Stimulated activated CD4-positive, alpha-beta T cell treated with anti-CD3 and anti-CD28 coated beads, Interleukin-4, amount 100 ng/mL, for 1 hour (primary cell): ENCODE results near the gene TSPAN7.

Experiments used
- DNase-seq: peaks from one replicate; pipeline ENCODE4 v3.0.0-alpha.2; 2020

Gene TSPAN7

DNA sequence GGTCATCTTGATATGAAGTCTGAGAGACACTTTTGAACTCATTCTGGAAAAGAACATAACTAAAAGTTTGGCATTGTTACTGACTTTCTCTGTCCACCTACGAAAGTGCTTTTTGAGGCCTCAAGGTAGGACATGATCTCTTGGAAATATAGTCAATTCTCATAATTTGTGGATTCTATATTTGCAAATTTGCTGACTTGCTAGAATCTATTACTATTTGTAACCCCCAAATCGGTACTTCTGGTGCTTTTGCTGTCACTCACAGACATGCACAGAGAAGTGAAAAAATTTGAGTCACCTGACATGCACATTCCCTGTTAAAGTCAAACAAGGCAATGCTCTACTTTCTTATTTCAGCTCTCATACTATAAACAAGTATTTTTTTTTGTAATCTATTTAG lies 35.6 kb downstream of the TSPAN7 start:
- DNase-seq, result no peak

DNA sequence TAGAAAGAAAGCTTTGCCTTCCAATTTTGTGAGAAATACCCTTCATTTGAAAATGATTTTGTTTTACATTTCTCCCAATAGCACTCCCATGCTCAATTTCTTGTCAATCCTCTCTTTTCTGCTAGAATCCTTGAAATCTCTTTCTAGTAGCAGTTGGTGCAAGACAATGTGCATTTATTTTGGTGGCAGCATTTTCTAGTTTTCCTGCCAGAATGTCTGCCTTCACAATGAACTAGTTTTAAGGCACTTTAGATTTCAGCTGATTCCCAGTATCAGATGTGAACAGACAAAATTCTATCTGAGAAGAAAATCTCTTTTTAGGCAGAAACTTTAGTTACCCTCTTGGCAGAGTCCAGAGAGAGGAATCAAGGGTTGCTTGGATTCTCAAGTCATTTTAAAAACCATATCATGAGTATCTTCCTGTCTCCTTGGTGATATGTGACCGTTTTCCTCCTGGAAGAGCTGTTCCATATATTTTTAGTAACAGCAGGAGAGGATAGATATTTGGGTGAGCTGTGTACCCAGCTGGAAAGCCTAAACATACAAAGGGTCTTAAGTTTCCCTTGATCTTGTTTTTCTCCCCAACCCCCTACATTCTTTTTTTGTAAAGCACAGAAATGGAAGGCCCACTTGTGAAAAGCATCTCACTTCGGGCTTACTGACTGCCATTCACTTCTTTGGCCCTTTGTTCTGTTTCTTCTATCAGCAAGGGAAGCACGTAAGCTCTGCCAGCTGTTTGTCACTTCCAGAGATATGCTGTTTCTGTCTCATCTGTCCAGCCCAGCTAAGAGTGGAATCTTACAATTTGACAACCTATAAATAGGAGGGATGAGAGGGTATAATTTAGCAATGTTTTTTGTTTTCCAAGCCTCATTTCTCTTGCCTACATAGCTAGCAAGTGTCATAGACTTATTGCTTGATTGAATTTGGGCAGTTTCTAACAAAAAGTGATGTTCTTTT lies 38.7 kb downstream of the TSPAN7 start:
- DNase-seq, result no peak

DNA sequence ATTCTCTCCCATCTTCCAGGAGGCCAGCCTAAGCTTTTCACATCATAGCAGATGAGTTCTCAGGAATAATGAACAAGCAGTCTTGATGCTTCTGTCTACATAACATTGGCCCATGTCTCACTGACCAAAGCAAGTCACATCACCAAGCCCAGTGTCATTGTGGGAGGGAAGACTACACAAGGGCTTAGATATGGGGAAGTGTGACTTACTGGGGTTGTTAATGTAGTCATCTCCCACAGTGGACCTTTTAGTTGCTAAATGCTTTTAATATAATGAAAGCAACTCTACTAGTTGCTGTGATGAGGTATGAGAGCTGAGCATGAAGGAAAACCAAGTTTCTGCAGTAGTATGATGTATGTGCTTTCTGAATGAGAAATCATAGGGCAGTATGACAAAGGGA lies 40.5 kb downstream of the TSPAN7 start:
- no peak for DNase-seq

DNA sequence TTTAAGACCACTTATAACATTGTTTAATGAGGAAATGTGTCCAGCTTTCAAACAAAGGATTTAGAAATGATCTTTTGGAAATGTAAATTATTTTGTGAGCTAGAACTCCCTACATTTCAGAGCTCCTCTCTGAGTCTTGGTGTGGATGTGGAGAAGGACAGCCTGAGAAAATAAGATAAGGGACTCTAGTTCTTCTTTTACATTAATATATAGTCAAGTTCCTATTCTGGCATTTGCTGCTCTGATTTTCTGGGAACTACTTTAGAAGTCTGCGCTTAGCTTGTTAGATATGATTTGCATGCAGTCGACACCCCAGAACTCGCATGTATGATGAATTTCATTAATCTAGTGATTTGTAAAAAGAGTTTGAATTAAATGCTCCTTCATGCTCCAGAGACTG lies 45.5 kb downstream of the TSPAN7 start:
- no peak for DNase-seq

DNA sequence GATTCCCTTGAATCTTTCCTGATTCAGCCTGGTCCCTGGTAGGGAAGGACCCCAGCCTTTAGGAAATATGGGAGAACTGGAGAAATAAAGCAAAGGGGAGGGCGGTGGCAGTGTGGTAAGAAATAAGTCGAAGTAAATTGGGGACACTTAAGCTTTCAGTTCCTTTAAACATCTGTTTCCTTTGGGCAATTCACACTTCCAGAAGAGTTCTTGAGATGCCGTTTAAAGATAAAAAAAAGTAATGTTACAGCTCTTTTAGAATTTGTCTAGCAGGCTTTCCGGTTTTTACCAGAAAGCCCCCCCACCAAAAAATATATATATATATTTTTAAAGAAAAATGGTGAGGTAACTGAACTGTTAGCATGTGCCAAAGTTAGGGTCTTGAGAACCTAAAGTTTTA lies 46.6 kb downstream of the TSPAN7 start:
- DNase-seq, result no peak

DNA sequence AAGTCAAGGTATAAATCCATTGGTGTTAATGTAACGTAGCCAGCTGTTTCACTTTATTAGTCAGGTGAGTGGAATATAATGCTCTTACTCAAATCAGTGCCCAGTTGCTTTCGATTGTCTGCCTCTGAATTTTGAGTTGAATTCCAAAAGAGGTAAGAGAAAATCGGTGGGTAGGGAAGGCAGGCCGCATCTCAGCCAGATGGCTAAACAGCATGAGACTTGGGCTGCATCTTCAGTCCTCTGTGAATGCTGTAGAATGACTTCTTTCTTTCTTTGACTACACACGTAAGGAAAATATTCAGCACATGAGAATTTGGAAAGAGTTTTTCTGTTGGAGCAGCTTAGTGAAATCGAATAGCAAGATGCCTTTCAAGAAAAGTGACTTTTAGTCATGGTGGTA lies 49.5 kb downstream of the TSPAN7 start:
- no peak for DNase-seq

DNA sequence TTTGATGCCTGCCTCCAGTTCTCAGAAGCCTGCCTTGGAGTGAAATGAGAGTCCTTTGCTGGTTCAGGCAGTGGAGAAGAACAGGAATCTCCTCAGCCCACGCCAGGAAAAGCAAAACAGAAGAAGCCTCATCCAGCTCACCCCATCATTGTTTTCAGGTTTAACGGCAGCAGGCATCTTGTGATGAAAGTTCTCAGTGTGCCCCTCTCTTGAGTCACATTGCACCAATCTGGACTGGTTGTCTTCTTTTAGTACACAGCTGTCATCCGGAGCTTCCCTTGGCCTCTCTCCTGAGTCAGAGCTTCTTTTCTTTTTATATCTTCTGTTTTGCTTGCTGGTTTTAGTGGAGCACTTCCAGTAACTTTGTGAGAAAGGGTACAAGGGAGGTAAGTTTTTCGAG lies 50.9 kb downstream of the TSPAN7 start:
- no peak for DNase-seq

DNA sequence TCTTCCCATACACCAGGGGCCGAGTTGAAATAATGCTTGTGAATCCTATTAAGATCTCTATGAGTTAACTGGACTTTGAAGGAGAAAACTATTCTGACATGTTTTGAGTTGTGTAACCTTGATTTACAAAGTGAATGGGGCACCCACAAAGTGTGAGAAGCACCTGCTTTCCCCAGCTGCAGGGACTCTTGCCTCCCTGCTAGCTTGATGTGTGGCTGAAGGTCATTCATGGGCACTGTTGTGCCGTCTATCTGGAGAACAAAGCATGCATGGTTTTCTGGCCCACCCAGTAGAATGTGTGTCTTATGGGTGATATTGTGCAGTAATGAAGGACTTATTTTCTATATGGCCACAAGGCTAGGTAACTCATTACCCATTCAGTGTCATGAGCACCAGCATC lies 53.1 kb downstream of the TSPAN7 start:
- DNase-seq, result no peak

DNA sequence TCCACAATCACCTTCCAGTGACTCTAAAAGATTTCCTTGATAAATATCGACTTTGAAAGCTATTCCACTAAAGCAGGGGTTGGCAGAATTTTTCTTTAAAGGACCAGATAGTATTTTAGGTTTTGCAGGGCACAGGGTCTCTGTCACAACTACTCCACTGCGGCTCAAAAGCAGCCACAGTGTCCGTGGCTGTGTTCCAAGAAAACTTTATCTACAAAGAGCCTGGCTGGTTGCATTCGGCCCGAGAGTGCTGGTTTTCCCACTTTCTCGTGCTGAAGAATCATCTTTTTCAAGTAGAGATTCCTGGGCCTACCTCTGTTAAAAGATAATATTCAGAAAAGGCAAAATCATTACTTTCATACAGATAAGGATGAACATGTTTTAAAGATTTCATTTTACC lies 55.6 kb downstream of the TSPAN7 start:
- DNase-seq, result no peak

DNA sequence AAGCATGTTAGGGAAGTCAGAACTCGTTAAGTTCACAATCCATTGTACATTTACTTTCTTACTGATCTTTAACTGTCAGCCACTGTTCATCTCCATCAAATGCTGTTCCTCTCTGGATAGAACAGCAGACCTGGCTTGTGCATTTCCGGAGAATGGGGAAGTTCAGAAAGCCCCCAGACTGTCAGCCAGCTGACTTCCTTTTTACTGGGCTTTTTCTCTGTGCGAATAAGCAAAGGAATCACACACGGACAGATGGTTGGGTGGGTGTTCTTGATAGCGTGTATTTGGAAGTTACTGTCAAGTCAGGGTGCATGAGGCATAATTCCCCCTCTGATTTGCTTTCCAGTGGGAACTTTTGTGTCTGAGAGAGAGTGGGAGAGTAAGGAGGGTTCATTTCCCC lies 56.8 kb downstream of the TSPAN7 start:
- DNase-seq, result no peak

DNA sequence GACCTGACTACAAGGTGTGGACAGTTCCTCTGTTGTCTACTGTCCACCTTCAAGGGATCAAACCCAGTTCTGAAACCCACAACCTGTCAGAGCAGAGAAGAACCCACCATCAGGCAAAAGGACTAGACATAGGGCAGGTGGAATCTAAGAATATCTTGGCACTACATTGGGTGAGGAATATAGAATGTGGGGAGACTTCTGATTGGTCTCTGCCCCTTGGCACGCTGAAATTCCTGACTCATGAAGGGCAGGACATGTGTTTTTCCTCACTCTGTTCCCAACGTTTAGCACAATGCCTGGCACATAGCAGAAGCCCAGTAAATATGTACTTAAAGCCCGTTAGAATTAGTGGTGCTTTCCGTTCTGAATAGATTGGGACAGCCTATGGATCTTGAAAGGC lies 59.3 kb downstream of the TSPAN7 start:
- no peak for DNase-seq

DNA sequence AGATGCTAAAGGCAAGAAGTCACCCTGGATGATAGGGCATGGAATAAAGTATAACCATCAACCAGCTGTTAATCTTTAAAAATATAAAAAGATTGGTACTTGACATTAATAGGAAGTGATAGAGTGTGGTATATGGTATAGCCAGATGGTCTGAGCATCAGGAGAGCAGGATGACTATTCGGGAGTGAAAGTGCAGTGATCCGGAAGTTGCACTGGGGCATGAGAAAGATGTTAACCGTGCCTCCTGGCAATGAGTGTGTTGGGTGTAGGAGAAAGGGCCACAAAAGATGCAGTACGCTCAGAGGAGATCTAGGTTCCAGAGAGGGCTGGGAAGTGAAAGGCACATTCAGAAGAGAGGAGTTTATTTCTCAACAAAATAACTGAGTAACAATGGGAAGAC lies 65.0 kb downstream of the TSPAN7 start:
- no peak for DNase-seq

DNA sequence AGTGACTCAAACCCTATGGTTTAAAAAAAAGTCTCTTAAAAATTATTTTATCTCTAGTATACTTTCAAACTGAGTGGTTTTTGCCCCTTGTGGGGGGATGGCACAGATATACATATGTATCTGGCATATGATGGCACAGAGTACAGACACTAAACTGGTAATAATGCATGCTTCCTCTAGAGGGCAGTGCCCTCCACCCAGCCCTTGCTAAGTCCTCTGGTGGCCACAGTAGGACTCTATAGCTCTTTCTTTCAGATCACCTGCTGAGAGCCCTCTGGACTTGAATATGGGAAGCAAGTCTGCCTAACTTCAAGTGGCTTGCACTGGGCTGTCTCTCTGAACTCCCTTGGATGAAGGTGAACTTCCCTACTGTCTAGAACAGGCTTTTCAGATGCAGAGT lies 66.3 kb downstream of the TSPAN7 start:
- DNase-seq, result no peak

DNA sequence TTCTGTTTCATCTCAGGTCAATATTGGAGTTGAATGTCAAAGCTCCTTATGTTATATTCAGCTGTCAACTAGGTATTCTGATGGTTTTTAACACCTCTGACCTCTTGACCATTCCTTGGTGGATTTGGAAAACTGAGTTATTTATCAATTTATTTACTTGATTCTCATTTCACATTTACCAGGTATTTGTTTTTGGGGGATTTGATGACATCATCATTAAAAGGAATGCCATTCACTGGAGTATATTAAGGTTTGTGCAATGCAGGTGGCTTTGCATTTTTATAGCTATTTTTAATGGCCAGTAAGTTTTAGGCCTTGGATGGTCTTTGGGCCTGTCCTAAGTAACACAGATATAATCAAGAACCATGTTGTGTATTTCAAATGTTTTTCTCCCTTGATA lies 67.2 kb downstream of the TSPAN7 start:
- no peak for DNase-seq

DNA sequence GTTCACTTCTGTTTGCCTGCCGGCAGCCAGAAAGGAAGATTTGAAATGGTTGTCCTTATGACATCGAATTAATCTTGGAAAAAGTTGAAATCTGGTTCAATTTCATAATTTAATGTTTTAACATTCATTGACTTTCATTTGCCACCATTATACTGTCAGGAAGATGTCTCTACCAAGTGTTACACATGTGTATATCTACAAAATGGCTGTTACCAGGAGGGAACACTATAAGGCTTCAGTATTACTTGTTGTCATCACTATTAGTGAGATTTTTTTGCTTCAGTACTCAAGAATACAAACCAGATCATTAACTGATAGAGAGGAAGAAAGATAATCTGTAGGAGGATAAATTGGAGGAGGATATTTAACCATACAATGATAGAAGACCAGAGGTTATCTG lies 71.2 kb downstream of the TSPAN7 start:
- DNase-seq, result no peak

DNA sequence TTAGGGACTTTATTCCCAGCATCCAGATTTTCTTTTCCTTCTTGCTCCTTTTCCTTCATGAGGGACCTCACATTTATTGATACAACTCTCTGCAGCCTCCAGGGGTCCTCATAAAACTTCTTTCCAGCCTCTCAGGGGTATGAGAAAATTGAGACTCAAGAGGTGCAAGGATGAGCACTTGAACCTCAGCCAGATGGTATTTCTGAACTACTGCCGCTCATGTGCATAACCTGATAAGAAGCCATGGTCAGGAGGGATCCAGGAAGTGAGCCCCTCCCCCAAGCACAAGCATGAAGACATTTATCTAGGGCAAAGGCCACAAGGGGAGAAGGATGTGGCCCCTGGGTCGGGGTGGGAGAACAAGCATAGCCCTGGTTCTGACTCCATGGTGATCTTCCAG lies 73.3 kb downstream of the TSPAN7 start:
- no peak for DNase-seq

DNA sequence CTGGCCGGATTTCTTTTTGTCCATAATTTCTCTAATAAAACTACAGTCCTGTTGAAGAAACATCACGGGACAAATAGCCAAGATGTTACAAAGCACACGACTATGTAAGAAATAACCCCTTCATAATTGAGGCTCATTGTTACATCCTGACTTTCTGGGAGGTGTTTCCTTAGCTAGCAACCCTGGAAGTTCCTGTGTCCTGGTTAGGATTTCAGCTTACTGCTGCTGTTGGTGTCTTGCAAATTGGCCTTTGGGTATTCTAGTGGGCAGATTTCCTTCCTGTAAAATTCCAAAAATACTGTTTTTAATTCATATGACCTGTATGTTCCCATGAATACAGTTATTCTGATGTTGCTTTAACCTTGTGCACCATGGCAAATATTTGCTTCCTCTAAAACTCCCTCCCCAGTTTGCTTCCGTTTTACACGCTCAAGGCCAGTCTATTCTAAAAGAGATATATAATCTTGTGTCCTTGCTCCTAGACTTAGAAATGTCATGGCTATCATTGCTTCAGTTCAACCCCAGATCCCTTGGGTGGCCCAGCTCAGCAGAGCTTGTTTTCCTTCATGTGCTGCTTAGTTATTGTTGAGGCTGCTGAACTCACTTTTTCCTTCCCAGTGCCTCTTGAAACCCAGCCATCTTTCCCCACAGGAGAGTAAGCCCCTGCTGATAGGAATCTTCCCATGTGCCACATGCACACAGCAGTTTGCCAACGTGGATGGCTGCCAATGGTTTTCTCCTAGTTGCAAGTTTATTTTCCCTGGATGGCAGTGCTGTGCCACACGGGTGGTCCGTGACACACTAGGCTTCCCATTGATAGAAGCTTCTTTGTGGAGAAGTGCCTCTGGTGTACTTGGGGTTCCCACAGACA lies 75.8 kb downstream of the TSPAN7 start:
- DNase-seq, result no peak

DNA sequence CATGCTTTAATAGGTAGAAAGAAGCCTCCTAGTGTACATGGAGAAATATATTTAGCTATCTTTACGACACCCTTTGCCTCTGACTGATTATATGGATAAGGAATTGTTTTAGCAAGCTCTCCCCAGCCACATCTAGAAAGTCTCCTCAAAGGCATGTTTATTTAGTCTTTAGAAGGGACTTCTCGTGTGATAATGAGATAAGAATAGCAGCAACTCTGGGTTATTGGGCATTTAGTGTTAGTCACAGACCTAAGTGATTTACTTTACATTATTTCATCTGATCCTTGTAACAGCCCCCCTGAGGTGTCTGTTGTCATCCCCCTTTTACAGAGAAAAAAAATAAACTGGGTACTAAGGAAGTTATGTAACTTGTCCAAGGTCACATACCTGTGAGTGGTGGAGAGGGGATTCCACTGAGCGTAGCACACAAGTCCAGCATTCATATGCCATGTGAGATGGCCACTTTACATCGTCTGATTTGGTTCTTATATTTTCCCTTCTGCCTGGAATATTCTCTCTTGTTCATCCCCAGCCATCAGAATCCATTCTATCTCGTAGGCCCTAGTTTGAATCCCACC lies 77.7 kb downstream of the TSPAN7 start:
- no peak for DNase-seq

DNA sequence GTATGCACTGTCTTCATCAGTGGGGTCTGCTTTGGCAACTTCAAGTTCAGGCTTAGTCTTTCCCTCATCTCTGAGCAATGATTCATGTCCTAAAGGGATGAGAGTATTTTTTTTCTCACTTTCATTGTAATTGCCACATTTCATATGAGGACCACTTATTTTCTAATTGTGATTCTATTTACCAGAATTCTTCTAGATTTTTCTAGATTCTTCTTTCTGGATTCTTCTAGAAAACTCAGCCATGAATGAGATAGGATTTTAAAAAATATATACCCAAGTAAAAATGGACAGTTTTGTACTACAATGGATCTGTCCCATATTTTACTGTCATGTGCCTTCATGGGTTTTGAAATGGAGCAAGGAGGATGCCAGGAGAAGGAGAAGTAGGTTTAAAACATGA lies 78.4 kb downstream of the TSPAN7 start:
- no peak for DNase-seq

DNA sequence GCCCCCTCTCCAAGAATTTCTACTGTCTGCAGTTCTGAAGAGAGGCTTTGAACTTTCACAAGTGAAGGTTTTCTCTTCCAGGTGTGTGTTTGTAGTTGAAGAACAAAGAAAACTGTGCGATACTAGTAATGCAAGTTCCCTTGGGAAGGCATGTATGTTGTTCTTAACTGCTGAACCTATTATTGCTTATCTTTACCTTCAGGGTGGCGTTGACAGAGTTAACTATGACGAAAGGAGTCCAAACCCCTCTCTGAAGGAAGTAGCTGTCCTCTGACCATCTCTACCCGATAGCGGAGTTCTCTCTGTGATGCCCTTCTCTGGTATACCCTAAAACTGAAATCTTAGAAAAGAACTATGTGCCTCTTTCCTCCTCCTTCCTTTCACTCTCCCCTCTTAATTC lies 79.9 kb downstream of the TSPAN7 start:
- no peak for DNase-seq

DNA sequence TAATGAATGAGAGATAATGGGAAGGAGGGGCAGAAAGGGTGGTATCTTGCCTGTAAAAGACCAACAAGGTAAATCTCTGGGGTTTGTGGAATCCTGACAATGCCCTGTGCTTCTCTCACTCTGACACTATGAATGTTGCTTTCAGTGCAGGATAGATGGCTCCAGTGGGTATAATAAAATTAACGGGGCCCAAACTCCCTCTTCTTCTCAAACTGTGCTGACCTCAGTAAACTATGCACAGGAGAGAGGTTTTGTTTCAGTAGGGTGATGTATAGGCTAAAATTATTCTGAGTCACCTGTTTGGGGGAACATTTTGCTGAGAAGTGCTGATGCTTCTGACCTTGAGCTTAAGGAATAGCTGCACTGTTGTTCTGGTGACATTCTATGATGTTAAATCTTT lies 82.6 kb downstream of the TSPAN7 start:
- DNase-seq, result no peak

DNA sequence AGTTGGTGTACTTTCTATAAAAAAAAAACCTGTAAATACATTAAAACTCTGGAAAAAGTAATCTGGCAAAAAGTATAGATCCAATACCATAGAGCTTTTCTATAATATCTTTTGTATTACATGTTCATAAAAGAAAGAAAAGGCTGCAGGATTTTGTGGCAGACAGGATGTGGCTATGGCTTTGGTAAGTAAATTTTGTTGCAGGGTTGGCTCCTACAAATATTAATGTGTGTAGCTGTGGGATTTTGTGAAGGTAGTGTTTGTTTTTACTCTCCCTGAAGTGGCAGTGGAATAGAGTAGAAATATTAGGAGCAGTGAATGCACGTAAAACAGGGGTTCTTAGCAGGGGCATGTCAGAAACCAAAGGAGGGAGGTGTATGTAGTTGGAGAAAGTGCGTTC lies 84.8 kb downstream of the TSPAN7 start:
- DNase-seq, result no peak

DNA sequence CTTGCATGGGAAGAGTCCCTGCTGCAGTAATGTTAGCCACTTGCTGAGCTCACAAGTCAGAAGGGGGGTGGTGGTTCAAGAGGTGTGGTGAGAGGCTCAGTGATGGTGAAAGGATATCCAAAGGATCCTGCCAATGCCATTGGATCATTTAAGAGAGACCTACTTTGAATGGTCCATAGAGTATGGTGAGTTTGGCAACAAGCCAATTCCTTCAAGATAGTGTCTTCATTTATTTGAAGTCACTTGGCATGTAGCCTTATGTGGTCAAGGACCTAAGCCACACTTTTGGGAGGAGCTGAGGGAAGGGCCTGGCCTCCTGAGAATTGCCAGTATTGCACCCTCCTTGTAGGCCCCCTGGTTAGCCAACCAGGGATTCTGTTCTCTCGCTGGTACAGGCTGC lies 87.9 kb downstream of the TSPAN7 start:
- DNase-seq, result no peak
